ENCODE data around the gene OR2D3. TPM values are rescaled to one million over a fixed set of nuclear protein-coding genes. Genes with fewer than 3 reads are reported as not detected.

OR2D3 gene
- not detected in 5 replicates for total RNA-seq (2022; extraction: Qiagen RNA extraction)

GRCh38 chr11:6920702-6921101 is at the start of gene OR2D3:
OR2D3 (plus strand) TSS chr11:6921002; CDS start chr11:6921002, 0 bp downstream.

GRCh38 chr11:6876325-6876724 is 44.5 kb upstream of the OR2D3 start, which contains the start of gene OR10A4:
OR10A4 (plus strand) TSS chr11:6876625; CDS start chr11:6876648, 23 bp downstream.

GRCh38 chr11:6892400-6892799 is 28.4 kb upstream of the OR2D3 start, which contains the start of gene OR2D2:
OR2D2 (minus strand) TSS chr11:6892500; CDS start chr11:6892500, 0 bp downstream.

GRCh38 chr11:6926208-6927029 is 5.6 kb downstream of the OR2D3 start, which contains the start of gene ZNF215:
ZNF215 (plus strand) TSS chr11:6926426; CDS start chr11:6932273, 5,847 bp downstream.

Other genes starting within 250 kb of the OR2D3 start
- 91.6 to 113 TPM (median 106 TPM) in 5 replicates for gene MRPL17, start 237.7 kb upstream of the OR2D3 start, total RNA-seq (2022; extraction: Qiagen RNA extraction)
- gene OR2AG2, start 149.0 kb upstream of the OR2D3 start, total RNA-seq (2022; extraction: Qiagen RNA extraction), result 0.05 TPM in 2 of 5 replicates, not detected in the others
- not detected in 5 replicates for gene OR2AG1, start 138.0 kb upstream of the OR2D3 start, total RNA-seq (2022; extraction: Qiagen RNA extraction)
- not detected in 5 replicates for gene OR6A2, start 121.3 kb upstream of the OR2D3 start, total RNA-seq (2022; extraction: Qiagen RNA extraction)
- not detected in 5 replicates for gene OR10A5, start 75.3 kb upstream of the OR2D3 start, total RNA-seq (2022; extraction: Qiagen RNA extraction)
- gene OR10A2, start 57.9 kb upstream of the OR2D3 start, total RNA-seq (2022; extraction: Qiagen RNA extraction), result not detected in 5 replicates
- gene OR10A4, start 44.4 kb upstream of the OR2D3 start, total RNA-seq (2022; extraction: Qiagen RNA extraction), result not detected in 5 replicates
- not detected in 5 replicates for gene OR2D2, start 28.5 kb upstream of the OR2D3 start, total RNA-seq (2022; extraction: Qiagen RNA extraction)
- 0.85 to 1.3 TPM (median 1.1 TPM) in 5 replicates for gene ZNF215, start 5.4 kb downstream of the OR2D3 start, total RNA-seq (2022; extraction: Qiagen RNA extraction)
- 0.57 to 1.1 TPM (median 0.79 TPM) in 5 replicates for gene ZNF214, start 99.3 kb downstream of the OR2D3 start, total RNA-seq (2022; extraction: Qiagen RNA extraction)
- not detected in 5 replicates for gene NLRP14, start 99.5 kb downstream of the OR2D3 start, total RNA-seq (2022; extraction: Qiagen RNA extraction)
- gene RBMXL2, start 168.0 kb downstream of the OR2D3 start, total RNA-seq (2022; extraction: Qiagen RNA extraction), result not detected in 5 replicates